Muscle layer of colon (tissue), 2 donors: Measurements from ENCODE around the gene C3orf49.

Experiments used
- H3K27ac ChIP-seq: one replicate; pipeline ENCODE4 v1.7.0; 2013; ENCODE audit warnings: low read depth, mild to moderate bottlenecking, low read length, moderate library complexity
- H3K27me3 ChIP-seq, 2 donors: one replicate each; pipeline ENCODE4 v1.7.0; 2013; ENCODE audit warnings: low read length in 2 of 2, mild to moderate bottlenecking in 2 of 2; ENCODE audit not compliant: insufficient read depth in 2 of 2, control insufficient read depth in 1 of 2
- H3K36me3 ChIP-seq: one replicate; pipeline ENCODE4 v1.7.0; 2013; ENCODE audit warnings: mild to moderate bottlenecking, low read length; ENCODE audit not compliant: insufficient read depth
- H3K4me1 ChIP-seq: one replicate; pipeline ENCODE4 v1.7.0; 2013; ENCODE audit warnings: mild to moderate bottlenecking, low read length; ENCODE audit not compliant: insufficient read depth
- H3K4me3 ChIP-seq, 2 donors: one replicate each; pipeline ENCODE4 v1.7.0; 2013; ENCODE audit warnings: low read length in 2 of 2, low read depth in 1 of 2, mild to moderate bottlenecking in 1 of 2, moderate library complexity in 1 of 2
- H3K9ac ChIP-seq: one replicate; pipeline ENCODE4 v1.7.0; 2013; ENCODE audit warnings: low read length
- H3K9me3 ChIP-seq: one replicate; pipeline ENCODE4 v1.7.0; 2013; ENCODE audit warnings: mild to moderate bottlenecking, low read length
- donor health status: abdominal sarcoma.
- donor health status: Adenocarcinoma of cecum.

C3orf49 gene

DNA sequence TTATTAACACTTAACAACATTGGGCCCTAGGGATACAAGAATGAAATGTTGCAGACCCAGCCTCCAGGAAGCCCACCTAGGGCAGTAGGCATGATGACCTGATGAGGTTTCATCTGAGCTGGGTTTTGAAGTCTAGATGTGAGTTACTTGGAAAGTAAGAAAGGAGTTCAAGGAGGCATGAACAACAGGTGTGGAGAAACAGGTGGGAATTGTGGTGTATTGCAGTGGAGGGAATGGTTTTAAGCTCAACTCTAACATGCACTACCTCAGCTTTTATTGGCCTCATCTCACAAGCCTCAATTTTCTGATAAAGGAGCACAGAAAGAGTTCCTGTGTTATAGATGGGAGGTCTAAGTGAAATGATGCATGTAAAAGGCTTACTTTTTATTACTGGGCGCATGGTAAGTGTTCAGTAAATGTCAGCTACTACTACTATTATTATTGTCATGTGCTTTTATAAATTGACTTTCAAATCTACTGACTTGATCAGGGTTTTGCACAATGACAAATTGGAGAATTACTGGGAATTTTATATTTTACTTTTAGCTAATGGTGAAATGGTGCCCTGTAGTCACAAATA, 73.8 kb downstream of the C3orf49 start:
- Histone ChIP-seq H3K4me3 (no peak overlapping the region), H3K4me1 (peaks cover 10% of the 10 kb centered on the region)

DNA sequence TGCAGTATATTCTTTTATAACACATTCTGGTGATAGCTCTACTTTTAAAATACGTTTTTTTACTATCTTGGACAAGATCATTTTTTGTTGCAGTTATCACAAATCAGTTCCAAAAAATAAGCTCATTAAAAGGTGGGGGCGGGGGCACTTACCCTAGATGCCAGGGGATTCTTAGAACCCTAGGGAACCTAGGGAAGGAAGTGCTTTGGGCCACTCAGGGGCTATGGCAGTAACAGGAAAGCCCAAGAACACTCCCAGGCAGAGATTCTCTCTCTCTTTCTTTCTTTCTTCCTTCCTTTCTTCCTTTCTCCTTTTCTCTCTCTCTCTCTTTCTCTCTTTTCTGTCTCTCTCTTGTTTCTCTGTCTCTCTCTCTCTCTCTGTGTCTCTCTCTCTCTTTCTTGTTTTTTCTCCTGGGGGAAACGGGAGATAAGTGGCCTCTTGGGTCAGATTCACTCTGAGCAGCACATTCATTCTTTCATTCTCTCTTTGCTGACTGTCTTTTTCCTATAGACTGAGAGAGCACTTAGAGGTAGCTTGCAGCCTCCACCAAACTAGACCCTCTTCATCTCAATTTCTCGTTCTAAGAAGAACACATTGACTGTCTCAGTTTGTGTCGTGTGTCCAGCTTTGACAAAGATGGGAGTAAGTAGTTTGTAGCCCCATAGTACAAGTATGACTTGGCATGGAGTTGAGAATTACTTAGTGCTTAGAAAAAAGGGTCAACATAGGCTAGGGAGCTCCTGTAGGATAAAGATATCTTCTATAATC, 76.5 kb downstream of the C3orf49 start:
- Histone ChIP-seq H3K9ac (no peak overlapping the region), H3K27me3 (no peaks in the 10 kb centered on the region), H3K4me3 (no peak overlapping the region), H3K27ac (no peak overlapping the region), H3K4me1 (peaks cover 10% of the 10 kb centered on the region), H3K9me3 (no peaks in the 10 kb centered on the region), H3K36me3 (peaks cover 8% of the 10 kb centered on the region)

More for the DNA sequence above, 73.8 kb downstream of the C3orf49 start:
- H3K9me3 ChIP-seq: no peaks in the 10 kb centered on the region
- H3K9ac ChIP-seq: no peak overlapping the region
- H3K27ac ChIP-seq: no peak overlapping the region
- H3K27me3 ChIP-seq: no peaks in the 10 kb centered on the region
- no peaks in the 10 kb centered on the region for H3K36me3 ChIP-seq

DNA sequence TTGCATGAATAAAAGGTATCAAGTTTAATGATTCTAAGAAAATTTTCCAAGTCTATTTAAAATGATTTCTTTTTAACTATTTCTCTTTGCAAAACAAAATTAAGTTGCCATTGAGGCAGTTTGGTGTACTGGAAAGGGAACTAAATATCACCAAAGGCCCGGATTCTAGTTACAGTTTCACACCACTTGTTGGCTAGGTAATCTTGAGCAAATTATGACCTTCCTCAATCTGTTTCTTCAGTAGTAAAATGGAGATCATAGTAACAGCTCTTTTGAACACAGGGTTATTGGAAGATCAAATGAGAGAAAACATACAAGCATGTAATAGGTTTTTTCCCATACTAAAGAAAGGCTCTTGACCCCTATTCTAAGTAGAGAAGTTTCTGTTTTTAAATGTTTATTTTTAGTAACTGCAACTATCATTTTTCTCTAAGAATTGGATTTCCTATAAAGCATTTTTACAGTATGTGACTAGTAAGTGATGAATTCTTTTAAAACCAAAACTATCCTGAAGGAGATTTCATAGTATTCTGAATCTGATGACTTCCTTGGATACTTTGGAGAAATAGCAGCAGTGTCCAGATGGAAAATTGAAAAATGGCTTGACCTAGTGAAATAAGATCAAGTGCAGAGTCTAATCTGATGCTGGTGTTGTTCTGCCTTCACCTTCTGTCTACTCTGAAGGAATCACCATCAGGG, 77.4 kb downstream of the C3orf49 start:
- Histone ChIP-seq H3K9ac (no peak overlapping the region), H3K4me1 (peaks cover 10% of the 10 kb centered on the region), H3K9me3 (no peaks in the 10 kb centered on the region), H3K4me3 (no peak overlapping the region), H3K36me3 (peaks cover 10% of the 10 kb centered on the region), H3K27me3 (no peaks in the 10 kb centered on the region), H3K27ac (no peak overlapping the region)
